GM10847 (cell line): ENCODE results near the gene VGLL4.

Experiments used
- POLR2A ChIP-seq: IDR thresholded peaks from 2 replicates; pipeline ENCODE4 v1.6.1; 2011; ENCODE audit not compliant: insufficient read length; ENCODE audit errors: extremely low read depth

Gene VGLL4

GRCh38 chr3:11562277-11562881 lies 81.3 kb downstream of the VGLL4 start:
- TF ChIP-seq POLR2A, result no peak

DNA sequence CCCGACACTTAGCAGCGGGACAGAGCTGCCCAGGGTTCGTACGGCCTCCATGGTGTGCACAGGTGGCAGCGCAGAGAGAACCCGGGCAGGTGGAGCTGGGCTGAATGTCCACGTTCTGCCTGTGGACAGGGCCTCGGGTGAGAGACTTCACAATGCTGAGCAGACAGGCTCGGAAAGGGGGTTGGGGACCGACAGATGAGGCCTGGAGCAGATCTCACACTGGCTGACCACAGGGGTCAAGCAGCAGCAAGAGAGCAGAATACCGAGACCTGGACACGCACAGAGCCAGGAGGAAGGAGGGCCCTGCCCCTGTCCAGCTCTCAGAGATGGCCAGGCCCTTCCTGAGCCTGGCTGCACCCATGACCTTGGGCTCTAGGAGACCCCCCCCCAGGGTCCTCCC lies 83.0 kb downstream of the VGLL4 start:
- TF ChIP-seq POLR2A, result no peak

DNA sequence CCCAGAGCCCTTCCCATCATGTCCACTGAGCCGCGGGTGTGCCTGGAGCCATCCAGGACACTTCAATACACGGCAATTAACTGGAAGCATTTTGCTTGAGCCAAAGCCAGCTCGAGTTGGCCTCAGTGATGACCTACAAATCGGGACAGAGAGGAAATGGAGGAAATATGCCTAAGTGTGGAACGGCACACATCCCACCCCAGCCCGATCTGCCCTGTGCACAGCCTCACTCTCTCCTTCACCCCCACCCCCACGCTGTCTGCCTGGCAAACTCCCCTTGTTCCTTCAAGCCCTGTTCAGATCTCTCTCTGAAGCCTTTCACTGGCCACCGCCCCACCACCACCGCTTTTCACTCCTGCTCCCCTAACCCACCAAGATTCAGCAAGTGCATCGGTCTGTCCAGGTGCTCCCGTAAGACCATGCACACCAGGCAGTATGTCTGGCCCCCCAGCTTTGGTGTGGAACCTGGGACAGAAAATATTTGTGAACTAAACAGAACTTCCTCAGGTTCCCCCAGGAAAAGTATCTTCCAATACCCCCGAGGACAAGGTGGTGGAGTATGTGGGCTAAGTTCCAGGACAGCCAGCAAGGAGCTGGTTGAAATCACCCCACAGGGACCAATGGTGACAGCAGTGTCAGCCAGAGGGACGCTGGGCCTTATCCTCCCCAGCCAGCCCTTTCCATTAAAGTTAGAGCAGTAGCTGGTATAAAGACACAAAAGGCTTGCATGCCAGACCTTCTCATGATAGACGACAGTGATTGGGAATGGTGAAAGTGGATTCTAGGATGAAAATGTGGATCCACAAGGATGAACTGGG lies 83.7 kb downstream of the VGLL4 start:
- no peak for TF ChIP-seq POLR2A

DNA sequence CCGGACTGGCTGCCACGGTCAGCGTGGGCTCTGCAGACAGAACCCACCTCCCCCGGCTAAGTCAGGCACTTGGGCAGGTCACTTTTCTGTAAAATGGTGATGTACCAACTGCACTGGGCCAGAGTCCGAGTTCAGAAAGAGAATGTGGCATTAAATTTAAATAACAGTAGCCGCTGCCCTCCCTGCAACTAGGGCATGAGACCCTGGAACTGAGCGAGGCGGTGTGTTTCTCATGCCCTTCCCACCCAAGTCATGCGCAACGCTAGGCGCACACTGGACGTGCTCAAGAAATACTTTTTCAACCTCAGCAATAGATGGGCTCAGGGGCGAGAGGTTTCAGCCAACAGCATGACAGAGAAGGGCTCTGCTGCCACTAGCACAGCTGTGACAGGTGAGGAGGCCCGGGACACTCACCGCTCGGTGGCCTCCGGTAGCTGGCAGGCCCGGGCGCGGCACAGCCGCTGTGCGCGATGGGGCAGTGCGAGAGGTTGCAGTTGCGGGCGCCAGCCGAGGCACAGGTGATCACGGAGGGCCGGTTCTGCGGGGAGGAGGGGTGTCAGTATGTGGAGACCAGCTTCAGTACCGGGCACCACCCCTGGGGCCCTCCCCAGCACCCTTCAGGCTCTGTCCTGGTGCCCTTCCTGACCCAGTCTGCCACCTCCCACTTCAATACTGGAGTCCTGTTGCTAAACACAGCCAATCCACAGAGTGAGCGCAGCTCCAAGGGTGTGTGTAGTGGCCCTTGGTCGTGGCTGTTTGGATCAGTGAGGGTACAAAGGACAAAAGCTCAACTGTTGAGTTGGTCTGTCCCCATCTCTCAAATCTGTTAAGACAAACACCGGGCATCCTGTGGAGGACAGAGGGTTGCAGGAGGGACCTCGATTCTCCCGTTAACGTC lies 84.5 kb downstream of the VGLL4 start:
- TF ChIP-seq POLR2A, result no peak

DNA sequence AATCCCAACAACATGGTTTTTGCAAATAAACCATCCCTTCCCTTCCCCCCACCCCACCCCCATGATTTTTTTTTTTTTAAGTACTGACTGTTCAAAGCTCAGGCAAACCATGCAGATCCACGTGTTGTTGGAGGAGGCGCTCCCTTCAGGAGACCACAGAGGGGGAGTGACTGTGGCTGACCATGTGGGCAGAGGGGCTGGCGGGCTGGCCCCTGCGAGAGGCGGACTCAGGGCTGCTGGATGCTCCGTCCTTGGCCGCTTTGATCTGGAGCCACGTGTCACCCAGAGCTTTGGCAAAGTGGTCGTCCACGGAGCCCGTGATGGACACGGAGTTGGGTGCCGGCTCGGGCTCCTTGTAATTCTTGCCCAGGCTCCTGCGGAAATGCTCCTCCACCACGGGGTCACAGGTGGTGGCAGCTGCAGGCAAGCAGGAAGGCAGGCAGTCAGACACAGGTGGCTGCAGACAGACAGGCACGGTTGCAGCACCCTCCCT lies 85.3 kb downstream of the VGLL4 start:
- TF ChIP-seq POLR2A, result no peak

DNA sequence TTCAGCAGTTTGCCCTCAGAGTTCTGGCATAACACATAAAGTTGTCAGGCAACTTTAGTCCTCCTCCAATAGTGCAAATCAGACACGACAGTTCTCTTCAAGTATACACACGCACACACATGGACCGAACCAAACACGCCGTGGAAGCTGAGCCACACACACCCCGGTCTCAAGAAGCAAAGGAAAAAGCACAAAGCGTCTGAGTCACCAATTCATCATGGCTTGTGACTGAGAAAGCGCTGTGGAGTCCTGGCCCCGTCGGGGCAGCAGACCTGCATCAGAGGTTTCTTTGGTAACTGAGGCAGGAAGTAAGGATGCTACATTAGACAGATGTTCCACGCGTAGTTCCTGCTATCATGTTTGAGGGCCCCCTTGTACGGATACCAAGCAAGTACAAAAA lies 85.7 kb downstream of the VGLL4 start:
- TF ChIP-seq POLR2A, result no peak

DNA sequence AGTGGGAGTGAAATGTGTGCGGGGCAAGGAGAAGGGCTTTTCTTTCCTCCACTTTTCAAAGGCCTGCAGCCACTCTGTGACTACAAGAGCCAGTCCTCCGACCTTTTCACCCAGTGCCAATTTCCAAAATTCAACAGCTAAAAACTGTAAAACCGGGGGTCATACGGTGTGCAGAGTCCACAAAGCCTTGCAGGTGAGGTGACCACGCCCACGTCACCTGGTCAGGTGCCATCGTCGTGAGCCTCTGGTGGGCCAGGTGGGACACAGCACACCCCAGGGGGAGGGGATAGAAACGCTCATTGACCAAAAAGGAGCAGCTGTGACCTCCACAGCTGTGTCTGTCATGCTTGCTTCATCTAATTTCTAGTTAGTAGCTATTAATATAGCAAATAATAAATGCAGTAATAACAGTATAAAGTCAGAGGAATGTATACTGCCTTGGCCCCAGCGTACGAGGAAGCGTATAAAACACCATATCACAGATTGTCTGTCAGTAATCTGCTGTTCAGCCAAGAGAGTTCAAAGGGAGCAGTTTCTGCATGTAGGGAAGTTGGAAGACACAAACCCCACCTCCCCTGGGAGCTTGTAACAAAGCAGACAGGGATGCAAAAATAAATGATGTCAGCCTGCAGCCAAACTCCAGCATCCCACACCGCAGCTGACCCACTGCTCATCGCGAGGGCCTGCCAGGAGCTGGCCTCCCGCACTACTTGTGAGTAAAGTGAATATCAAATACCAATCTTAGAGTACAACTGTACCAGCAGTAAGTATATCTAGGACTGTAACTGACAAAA lies 86.7 kb downstream of the VGLL4 start:
- no peak for TF ChIP-seq POLR2A

GRCh38 chr3:11555881-11556633 lies 87.7 kb downstream of the VGLL4 start:
- no peak for TF ChIP-seq POLR2A

DNA sequence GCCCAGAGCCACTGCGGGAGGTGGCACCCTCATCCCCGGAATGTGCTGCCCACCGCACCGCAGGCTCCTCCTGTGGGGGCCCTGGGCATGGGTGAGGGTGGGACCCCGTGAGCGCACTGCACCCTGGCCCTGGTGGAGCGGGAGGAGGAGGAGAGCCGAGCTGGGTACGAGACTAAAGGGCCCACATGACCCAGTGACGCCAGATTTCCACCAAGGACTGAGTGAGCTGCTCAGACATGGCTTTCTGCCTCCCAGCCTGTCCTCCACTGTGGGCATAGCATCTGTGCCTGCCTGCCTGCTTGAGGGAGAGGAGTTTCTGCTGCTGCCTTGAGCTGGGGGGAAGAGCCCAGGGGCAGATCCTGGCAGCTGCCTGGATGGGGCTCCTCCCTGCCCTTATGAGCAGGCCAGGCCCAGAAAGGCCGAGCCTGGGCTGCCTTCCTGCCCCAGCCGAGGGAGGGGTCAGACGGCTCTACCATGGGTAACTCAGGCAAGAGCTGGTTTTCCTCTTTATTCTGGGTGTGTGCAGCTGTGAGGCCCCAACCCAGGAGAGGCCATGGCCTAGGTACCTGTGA lies 88.4 kb downstream of the VGLL4 start:
- no peak for TF ChIP-seq POLR2A

DNA sequence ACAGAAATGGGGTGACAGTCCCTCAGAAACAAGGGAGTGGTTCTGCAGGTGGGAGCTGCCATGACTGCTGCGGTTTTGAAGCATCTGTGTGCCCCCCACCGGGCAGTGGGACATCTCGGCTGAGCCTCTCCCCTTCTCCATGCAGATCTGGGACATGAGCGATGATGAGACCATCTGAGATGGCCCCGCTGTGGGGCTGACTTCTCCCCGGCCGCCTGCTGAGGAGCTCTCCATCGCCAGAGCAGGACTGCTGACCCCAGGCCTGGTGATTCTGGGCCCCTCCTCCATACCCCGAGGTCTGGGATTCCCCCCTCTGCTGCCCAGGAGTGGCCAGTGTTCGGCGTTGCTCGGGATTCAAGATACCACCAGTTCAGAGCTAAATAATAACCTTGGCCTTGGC lies 89.0 kb downstream of the VGLL4 start:
- TF ChIP-seq POLR2A, result no peak

GRCh38 chr3:11554236-11554610 lies 89.5 kb downstream of the VGLL4 start:
- no peak for TF ChIP-seq POLR2A

DNA sequence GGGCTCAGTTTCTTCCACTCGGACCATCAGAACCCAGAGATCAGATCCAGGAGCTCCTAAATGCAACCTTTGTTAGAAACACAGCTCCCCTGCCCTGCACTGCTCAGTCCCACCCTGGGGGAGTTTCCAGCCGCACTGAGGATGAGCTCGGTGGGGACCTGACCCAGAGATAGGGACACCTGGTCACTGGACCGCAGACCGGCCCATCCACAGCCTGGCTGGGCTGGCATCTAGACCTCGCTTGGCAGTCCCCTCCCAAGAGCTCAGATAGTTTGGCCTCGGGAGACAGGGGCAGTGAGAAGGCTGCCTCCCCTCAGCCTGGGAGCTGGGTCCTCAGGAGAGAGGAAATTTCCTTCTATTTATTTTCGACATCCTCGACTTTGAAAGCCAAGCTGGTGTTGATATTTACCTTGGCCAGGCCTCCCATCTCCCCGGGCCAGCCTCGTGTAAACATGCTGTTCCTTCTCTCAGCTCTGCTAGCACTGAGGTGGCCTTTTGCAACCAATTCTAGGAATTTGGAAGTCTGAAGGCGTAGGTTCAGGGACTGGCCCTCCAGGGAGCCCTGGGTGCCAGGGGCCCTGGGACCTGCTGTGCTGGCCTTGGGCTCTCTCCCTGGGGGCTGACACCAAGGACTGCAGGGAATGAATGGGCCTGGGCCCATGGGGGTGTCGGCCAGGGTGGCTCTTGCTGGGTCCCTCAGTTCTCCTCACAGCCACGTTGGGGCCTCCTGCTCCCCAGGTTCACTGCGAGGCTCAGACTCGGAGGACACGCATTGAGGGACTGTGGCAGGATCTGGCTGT lies 90.1 kb downstream of the VGLL4 start:
- no peak for TF ChIP-seq POLR2A

GRCh38 chr3:11552289-11553264 lies 91.1 kb downstream of the VGLL4 start:
- no peak for TF ChIP-seq POLR2A
